GM12878 (cell line): ENCODE measurements around the gene FNDC3B. TPM values are rescaled to one million over a fixed set of nuclear protein-coding genes. Genes with fewer than 3 reads are reported as not detected.

Experiments
- ATAC-seq: fragments of 200-7000 bp; cut with Tn5 transposase; 3 replicates; pipeline ENCODE4 v1.9.1; 2020; ENCODE audit warnings: mild to moderate bottlenecking, moderate library complexity
- BruUV-seq: library from RNA; stranded (reverse); fragments of 400-500 nt; replicated peaks from 2 replicates; lab custom pipeline; 2021; lab: Mats Ljungman, UMichigan
- CTCF ChIA-PET: fragments of 300-600 bp; sonication (Branson Sonifier 250); formaldehyde crosslinking; extraction: SDS; loops from one replicate; lab custom pipeline; 2021; ENCODE audit warnings: inconsistent platforms; lab: Yijun Ruan, JAX
- POLR2A ChIA-PET: fragments of 350-600 bp; formaldehyde crosslinking; extraction: SDS; loops from one replicate; lab custom pipeline; 2021; ENCODE audit warnings: inconsistent platforms; lab: Charles Lee
- RAD21 ChIA-PET: fragments of 300-600 bp; sonication (Branson Sonifier 250); formaldehyde crosslinking; loops from one replicate; lab custom pipeline; 2023; ENCODE audit warnings: antibody characterized with exemption; ENCODE audit not compliant: unreplicated experiment; lab: Charles Lee
- SMC1A ChIA-PET: fragments of 300-600 bp; sonication (Branson Sonifier 250); formaldehyde crosslinking; loops from one replicate; lab custom pipeline; 2023; ENCODE audit not compliant: unreplicated experiment, uncharacterized antibody; lab: Charles Lee
- DNase-seq: peaks from one replicate; pipeline ENCODE4 v3.0.0-alpha.2; 2011; ENCODE audit warnings: low read depth, low spot score
- FAIRE-seq: peaks from 3 replicates; lab custom pipeline; 2011; peaks lifted over from hg19 to GRCh38; lab: Jason Lieb, UNC
- H2AFZ ChIP-seq: 2 replicates; pipeline ENCODE4 v1.6.0; 2011; ENCODE audit warnings: low read depth, low read length, control low read depth; ENCODE audit not compliant: control insufficient read depth
- H3K27ac ChIP-seq: 2 replicates; pipeline ENCODE4 v1.5.1; 2011; ENCODE audit warnings: control low read depth; ENCODE audit not compliant: control insufficient read depth, insufficient read depth
- H3K27me3 ChIP-seq, 2 experiments: replicated peaks in 1 of 2; 2 replicates each; pipeline versions ENCODE4 v1.6.0 to v1.6.1; 2011; ENCODE audit warnings: low read length in 1 of 2; ENCODE audit not compliant: control insufficient read depth in 2 of 2, insufficient read depth in 2 of 2
- H3K36me3 ChIP-seq, 2 experiments: 2 replicates each; pipeline ENCODE4 v1.5.1; 2011; ENCODE audit warnings: low read length in 1 of 2; ENCODE audit not compliant: control insufficient read depth in 2 of 2, insufficient read depth in 2 of 2
- H3K4me1 ChIP-seq: 2 replicates; pipeline ENCODE4 v1.6.1; 2011; ENCODE audit warnings: mild to moderate bottlenecking, low read length, moderate library complexity, mixed read lengths; ENCODE audit not compliant: control insufficient read depth, insufficient read depth
- H3K4me2 ChIP-seq: 2 replicates; pipeline ENCODE4 v1.6.0; 2011; ENCODE audit warnings: control low read depth; ENCODE audit not compliant: control insufficient read depth, insufficient read depth
- H3K4me3 ChIP-seq: fragments of 200-600 bp; sonication (generic); 2 replicates; pipeline ENCODE4 v1.5.1; 2016
- H3K79me2 ChIP-seq: 2 replicates; pipeline ENCODE4 v1.6.0; 2011; ENCODE audit warnings: low read length; ENCODE audit not compliant: control insufficient read depth, insufficient read depth
- H3K9ac ChIP-seq: 2 replicates; pipeline ENCODE4 v1.8.0; 2011; ENCODE audit warnings: low read length, control low read depth, mixed read lengths; ENCODE audit not compliant: control insufficient read depth, insufficient read depth
- H3K9me3 ChIP-seq: replicated peaks from 3 replicates; pipeline ENCODE4 v1.5.1; 2011; ENCODE audit warnings: mild to moderate bottlenecking, low read length; ENCODE audit not compliant: control insufficient read depth, insufficient read depth
- H4K20me1 ChIP-seq: 2 replicates; pipeline ENCODE4 v1.6.0; 2011; ENCODE audit not compliant: control insufficient read depth, insufficient read depth
- LARP7 ChIP-seq: fragments of 450-650 bp; IDR thresholded peaks from 2 replicates; pipeline ENCODE4 v1.6.1; 2017; ENCODE audit warnings: mild to moderate bottlenecking
- MTA2 ChIP-seq: fragments of 450-650 bp; IDR thresholded peaks from 2 replicates; pipeline ENCODE4 v1.6.1; 2016; ENCODE audit warnings: low read depth, mild to moderate bottlenecking, moderate library complexity
- NFIC ChIP-seq: IDR thresholded peaks from 2 replicates; pipeline ENCODE4 v1.6.1; 2012; ENCODE audit warnings: low read depth, mild to moderate bottlenecking, inconsistent platforms, low read length, moderate library complexity
- PKNOX1 ChIP-seq: fragments of 450-650 bp; IDR thresholded peaks from 2 replicates; pipeline ENCODE4 v1.6.1; 2016; ENCODE audit warnings: mild to moderate bottlenecking
- ZNF384 ChIP-seq: IDR thresholded peaks from 2 replicates; pipeline ENCODE4 v1.6.1; 2012; ENCODE audit warnings: low read depth, mild to moderate bottlenecking, low read length, improper control_type of control experiment, borderline replicate concordance
- WGBS: methylation state at CpG from one replicate; pipeline ENCODE4 v1.1.6; 2016; ENCODE audit warnings: low lambda C conversion rate; ENCODE audit not compliant: insufficient replicate concordance, insufficient coverage; ENCODE audit errors: missing lambda C conversion rate; 5-methylcytosine and 5-hydroxymethylcytosine counted together
- in situ Hi-C: fragments of 300-500 bp; cut with MboI; formaldehyde crosslinking; loops from 9 replicates; pipeline ENCODE4 v1.14.3; 2018; ENCODE audit warnings: mixed read lengths
- intact Hi-C: fragments of 100-400 bp; cut with micrococcal nuclease; formaldehyde crosslinking; loops from one replicate; pipeline ENCODE4 v1.14.2; 2022; ENCODE audit not compliant: unreplicated experiment
- polyA plus RNA-seq, 11 experiments: library from polyadenylated mRNA; depleted of rRNA in 4 of 11; unstranded in 6 of 11; stranded (reverse) in 5 of 11; fragments of >200 nt; fragmentation: Nextera tagmentation in 4 of 11; fragmentation: Illumina TruSeq in 1 of 11; extraction: Ambion mirVana in 4 of 11; extraction: Trizol in 1 of 11; gene quantifications; 1 replicate in 1 of 11; 2 replicates in 10 of 11; pipeline versions ENCODE4 v1.2.1 to v1.2.3, GENCODE V29; 2011 to 2016; ENCODE audit warnings: inconsistent platforms in 2 of 11, missing spikeins in 2 of 11, low read depth in 1 of 11
- total RNA-seq, 4 experiments: library from RNA; depleted of rRNA in 3 of 4; stranded (reverse); fragments of >200 nt in 3 of 4; fragmentation: Illumina TruSeq in 1 of 4; extraction: Trizol in 1 of 4; gene quantifications; 2 replicates each; pipeline versions ENCODE4 v1.2.1 to v1.2.3, GENCODE V29; 2013 to 2021

The FNDC3B gene
- total and polyA plus RNA-seq, 10 of the 15 experiments (the other 5 are each of a cell fraction or from before 2014, with no cell fraction given), result 7.9 to 35.0 (median 18.5) TPM

GRCh38 chr3:172118019-172118418, 78.6 kb downstream of the FNDC3B start:
- no peak for ATAC-seq
- FAIRE-seq, result no peak
- no TSS peak for BruUV-seq
- H2AFZ ChIP-seq, result no peak overlapping the region
- H3K9me3 ChIP-seq, result no peaks in the 10 kb centered on the region
- no peak for TF ChIP-seq NFIC
- TF ChIP-seq PKNOX1, result no peak
- no peak for TF ChIP-seq ZNF384
- TF ChIP-seq LARP7, result no peak
- TF ChIP-seq MTA2, result no peak
- TF ChIP-seq, all 136 proteins: peak for 0
- SMC1A ChIA-PET, result interaction anchor here (3.0 kb wide), 2 partner anchors 10 to 11 kb away, joined by 12 to 15 read pairs; no protein-coding TSS in a partner anchor
- 94% methylated on average over 4 of the region's 4 CpGs for WGBS
- no peak overlapping the region for H3K4me3 ChIP-seq
- RAD21 ChIA-PET, result interaction anchor here (1.2 kb wide), 1 partner anchor 11 kb away, joined by 3 read pairs; no protein-coding TSS in a partner anchor
- H3K79me2 ChIP-seq, result no peaks in the 10 kb centered on the region; the same call in none of the 2 replicates
- no peak overlapping the region for H3K27ac ChIP-seq
- DNase-seq, result no peak
- POLR2A ChIA-PET, result no interaction called here
- H3K4me1 ChIP-seq, result no peaks in the 10 kb centered on the region
- intact Hi-C loops, result no loop called here
- in situ Hi-C loops, result no loop called here
- no peaks in the 10 kb centered on the region; the same call in 1 of the 2 replicates for H4K20me1 ChIP-seq
- no peak overlapping the region for H3K9ac ChIP-seq
- H3K4me2 ChIP-seq, result no peak overlapping the region
- CTCF ChIA-PET, result interaction anchor here (1.0 to 1.3 kb wide), 2 partner anchors 10 to 11 kb away, joined by 5 to 6 read pairs; no protein-coding TSS in a partner anchor
- H3K27me3 ChIP-seq, result no peaks in the 10 kb centered on the region
- H3K36me3 ChIP-seq, result peaks cover 12 to 18% of the 10 kb centered on the region in 2 experiments
